B cell (primary cell): ENCODE measurements around the gene ERVW-1.

Source experiments
- EZH2 ChIP-seq: IDR thresholded peaks from 2 replicates; pipeline ENCODE4 v1.6.1; 2012; ENCODE audit warnings: borderline replicate concordance, low read depth, mild to moderate bottlenecking, moderate library complexity, low read length; ENCODE audit not compliant: insufficient read depth, poor library complexity, severe bottlenecking
- TF ChIP-seq, protein P1 (sequence below): fragments of 200-600 bp; IDR thresholded peaks from one replicate; pipeline ENCODE4 v1.8.0; 2022; ENCODE audit warnings: antibody characterized with exemption, mild to moderate bottlenecking

DNA sequence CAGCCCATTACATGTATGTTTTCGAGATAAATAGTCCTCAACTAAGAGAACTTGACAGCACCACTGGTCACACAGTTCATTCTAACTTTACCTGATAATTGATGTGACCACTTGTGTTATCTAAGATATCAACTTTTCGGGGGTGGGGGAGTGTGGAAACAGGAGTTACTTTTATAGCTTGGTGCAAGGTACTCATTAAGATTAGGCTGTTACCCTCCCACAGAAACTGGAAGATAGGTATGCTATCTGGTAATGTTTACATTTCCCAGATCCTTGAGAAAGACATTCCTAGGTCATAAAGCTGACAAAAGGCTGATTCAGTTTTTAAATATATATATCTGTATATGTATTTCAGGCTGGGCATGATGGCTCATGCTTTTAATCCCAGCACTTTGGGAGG is 11.1 kb downstream of the ERVW-1 start:
- TF ChIP-seq, protein P1, sequence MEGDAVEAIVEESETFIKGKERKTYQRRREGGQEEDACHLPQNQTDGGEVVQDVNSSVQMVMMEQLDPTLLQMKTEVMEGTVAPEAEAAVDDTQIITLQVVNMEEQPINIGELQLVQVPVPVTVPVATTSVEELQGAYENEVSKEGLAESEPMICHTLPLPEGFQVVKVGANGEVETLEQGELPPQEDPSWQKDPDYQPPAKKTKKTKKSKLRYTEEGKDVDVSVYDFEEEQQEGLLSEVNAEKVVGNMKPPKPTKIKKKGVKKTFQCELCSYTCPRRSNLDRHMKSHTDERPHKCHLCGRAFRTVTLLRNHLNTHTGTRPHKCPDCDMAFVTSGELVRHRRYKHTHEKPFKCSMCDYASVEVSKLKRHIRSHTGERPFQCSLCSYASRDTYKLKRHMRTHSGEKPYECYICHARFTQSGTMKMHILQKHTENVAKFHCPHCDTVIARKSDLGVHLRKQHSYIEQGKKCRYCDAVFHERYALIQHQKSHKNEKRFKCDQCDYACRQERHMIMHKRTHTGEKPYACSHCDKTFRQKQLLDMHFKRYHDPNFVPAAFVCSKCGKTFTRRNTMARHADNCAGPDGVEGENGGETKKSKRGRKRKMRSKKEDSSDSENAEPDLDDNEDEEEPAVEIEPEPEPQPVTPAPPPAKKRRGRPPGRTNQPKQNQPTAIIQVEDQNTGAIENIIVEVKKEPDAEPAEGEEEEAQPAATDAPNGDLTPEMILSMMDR = no peak
- TF ChIP-seq EZH2 = no peak
